Breast epithelium (tissue), 3 donors: ENCODE results near the gene VIPR1.

Experiments used
- POLR2A ChIP-seq: fragments of 450-650 bp; IDR thresholded peaks from one replicate; pipeline ENCODE4 v1.6.1; 2016; ENCODE audit warnings: antibody characterized with exemption, mild to moderate bottlenecking, moderate library complexity
- TF ChIP-seq, protein P1 (sequence below), 3 donors: fragments of 450-650 bp; IDR thresholded peaks; one replicate each; pipeline ENCODE4 v1.5.1; 2016 to 2017; ENCODE audit warnings: antibody characterized with exemption in 3 of 3, mild to moderate bottlenecking in 3 of 3, moderate library complexity in 3 of 3

DNA sequence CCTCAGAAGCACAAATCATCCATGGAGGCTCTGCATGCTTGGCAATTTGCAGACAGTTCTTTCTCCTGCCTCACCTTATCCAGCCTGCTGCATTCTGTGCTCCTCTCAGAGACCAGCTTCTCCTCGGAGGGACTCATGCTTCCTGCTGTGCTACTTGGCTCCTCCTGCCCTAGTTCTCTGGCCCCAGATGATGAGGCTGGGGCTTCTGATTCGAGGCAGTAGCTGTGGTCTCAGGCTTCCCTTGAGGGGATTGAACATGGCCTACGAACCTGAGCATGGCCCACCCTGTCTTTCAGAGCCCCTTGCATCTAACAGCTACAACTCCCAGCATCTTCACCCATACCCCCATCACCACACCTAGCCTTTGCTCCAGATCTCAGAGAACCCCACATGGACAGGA lies 6.7 kb downstream of the VIPR1 start:
- TF ChIP-seq, protein P1, sequence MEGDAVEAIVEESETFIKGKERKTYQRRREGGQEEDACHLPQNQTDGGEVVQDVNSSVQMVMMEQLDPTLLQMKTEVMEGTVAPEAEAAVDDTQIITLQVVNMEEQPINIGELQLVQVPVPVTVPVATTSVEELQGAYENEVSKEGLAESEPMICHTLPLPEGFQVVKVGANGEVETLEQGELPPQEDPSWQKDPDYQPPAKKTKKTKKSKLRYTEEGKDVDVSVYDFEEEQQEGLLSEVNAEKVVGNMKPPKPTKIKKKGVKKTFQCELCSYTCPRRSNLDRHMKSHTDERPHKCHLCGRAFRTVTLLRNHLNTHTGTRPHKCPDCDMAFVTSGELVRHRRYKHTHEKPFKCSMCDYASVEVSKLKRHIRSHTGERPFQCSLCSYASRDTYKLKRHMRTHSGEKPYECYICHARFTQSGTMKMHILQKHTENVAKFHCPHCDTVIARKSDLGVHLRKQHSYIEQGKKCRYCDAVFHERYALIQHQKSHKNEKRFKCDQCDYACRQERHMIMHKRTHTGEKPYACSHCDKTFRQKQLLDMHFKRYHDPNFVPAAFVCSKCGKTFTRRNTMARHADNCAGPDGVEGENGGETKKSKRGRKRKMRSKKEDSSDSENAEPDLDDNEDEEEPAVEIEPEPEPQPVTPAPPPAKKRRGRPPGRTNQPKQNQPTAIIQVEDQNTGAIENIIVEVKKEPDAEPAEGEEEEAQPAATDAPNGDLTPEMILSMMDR (IDR thresholded peaks at IDR 0.05), result no peak
- no peak for TF ChIP-seq POLR2A
